ENCODE measurements around the gene TWIST2. TPM values are rescaled to one million over a fixed set of nuclear protein-coding genes. Genes with fewer than 3 reads are reported as not detected.

Gene TWIST2
- polyA plus RNA-seq, 1 donor from 2014 or later: not detected

GRCh38 chr2:238888781-238889180 lies 40.9 kb downstream of the TWIST2 start:
- no peaks in the 10 kb centered on the region for H3F3A ChIP-seq (ENCODE audit: insufficient read depth, low read length, poor library complexity, severe bottlenecking)
- H2AFZ ChIP-seq (ENCODE audit: low read depth, low read length): no peak overlapping the region
- H3K4me3 ChIP-seq (ENCODE audit: low read length): no peak overlapping the region
- no peaks in the 10 kb centered on the region for H3K9me3 ChIP-seq (ENCODE audit: low read length)
- H3K27me3 ChIP-seq (ENCODE audit: insufficient read depth, low read depth, low read length): no peaks in the 10 kb centered on the region
- no peak overlapping the region for H3K9ac ChIP-seq (ENCODE audit: low read length)
- H4K20me1 ChIP-seq (ENCODE audit: insufficient read depth): no peaks in the 10 kb centered on the region
- no peak overlapping the region for H3K4me2 ChIP-seq (ENCODE audit: low read length)
- TF ChIP-seq EP300 (conservative IDR thresholded peaks at IDR 0.05; ENCODE audit: poor library complexity, severe bottlenecking) (no peak), EZH2 (IDR thresholded peaks at IDR 0.05; ENCODE audit: borderline replicate concordance, insufficient read depth, low read length, poor library complexity, severe bottlenecking) (no peak), POLR2AphosphoS5 (IDR thresholded peaks at IDR 0.05) (no peak), RAD21 (conservative IDR thresholded peaks at IDR 0.05) (no peak), TAF1 (IDR thresholded peaks at IDR 0.05; ENCODE audit: low read depth) (no peak), CTCF (IDR thresholded peaks at IDR 0.05; ENCODE audit: poor library complexity, severe bottlenecking) (no peak), SMC3 (conservative IDR thresholded peaks at IDR 0.05; ENCODE audit: poor library complexity) (no peak), REST (IDR thresholded peaks at IDR 0.05; ENCODE audit: borderline replicate concordance) (no peak)
- no peaks in the 10 kb centered on the region for H3K36me3 ChIP-seq (ENCODE audit: insufficient read depth, low read length)
- no peaks in the 10 kb centered on the region for H3K79me2 ChIP-seq (replicated peaks; ENCODE audit: insufficient read depth, low read length)
- H3K27ac ChIP-seq (ENCODE audit: low read length): no peak overlapping the region
- no peaks in the 10 kb centered on the region for H3K9me2 ChIP-seq (ENCODE audit: insufficient read depth, low read length)

GRCh38 chr2:238890131-238890530 lies 42.2 kb downstream of the TWIST2 start:
- TF ChIP-seq MXI1 (conservative IDR thresholded peaks at IDR 0.05; ENCODE audit: poor library complexity, severe bottlenecking): no peak
- no peak for TF ChIP-seq POLR2AphosphoS5 (IDR thresholded peaks at IDR 0.05)
- no peak for TF ChIP-seq RAD21 (conservative IDR thresholded peaks at IDR 0.05)
- no peak for TF ChIP-seq EZH2 (IDR thresholded peaks at IDR 0.05; ENCODE audit: borderline replicate concordance, insufficient read depth, low read length, poor library complexity, severe bottlenecking)
- TF ChIP-seq REST (IDR thresholded peaks at IDR 0.05; ENCODE audit: borderline replicate concordance): no peak
- TF ChIP-seq EP300 (conservative IDR thresholded peaks at IDR 0.05; ENCODE audit: poor library complexity, severe bottlenecking): no peak
- no peak for TF ChIP-seq TAF1 (IDR thresholded peaks at IDR 0.05; ENCODE audit: low read depth)
- TF ChIP-seq CTCF (IDR thresholded peaks at IDR 0.05; ENCODE audit: poor library complexity, severe bottlenecking): no peak
- no peak for TF ChIP-seq SMC3 (conservative IDR thresholded peaks at IDR 0.05; ENCODE audit: poor library complexity)
- no peak overlapping the region for H3K9ac ChIP-seq (ENCODE audit: low read length)
- no peaks in the 10 kb centered on the region for H3K9me3 ChIP-seq (ENCODE audit: low read length)
- no peaks in the 10 kb centered on the region for H3K27me3 ChIP-seq (ENCODE audit: insufficient read depth, low read depth, low read length)
- H3K36me3 ChIP-seq (ENCODE audit: insufficient read depth, low read length): no peaks in the 10 kb centered on the region
- H3K79me2 ChIP-seq (replicated peaks; ENCODE audit: insufficient read depth, low read length): no peaks in the 10 kb centered on the region
- H3F3A ChIP-seq (ENCODE audit: insufficient read depth, low read length, poor library complexity, severe bottlenecking): no peaks in the 10 kb centered on the region
- H2AFZ ChIP-seq (ENCODE audit: low read depth, low read length): no peak overlapping the region
- no peaks in the 10 kb centered on the region for H3K9me2 ChIP-seq (ENCODE audit: insufficient read depth, low read length)
- no peaks in the 10 kb centered on the region for H4K20me1 ChIP-seq (ENCODE audit: insufficient read depth)
- no peak overlapping the region for H3K4me2 ChIP-seq (ENCODE audit: low read length)
- no peak overlapping the region for H3K27ac ChIP-seq (ENCODE audit: low read length)
- no peak overlapping the region for H3K4me3 ChIP-seq (ENCODE audit: low read length)

Data from neural cell (in vitro differentiated cells).